Ectodermal cell (in vitro differentiated cells): ENCODE results near the gene GPR62.
A peak's percentile ranks its signal among the peaks of the same experiment; 100 is the strongest.

Experiments used
- H3K27ac ChIP-seq: 2 replicates; pipeline ENCODE4 v1.7.0; 2013; ENCODE audit warnings: mild to moderate bottlenecking, low read depth, low read length; ENCODE audit not compliant: insufficient read depth, poor library complexity, severe bottlenecking
- H3K27me3 ChIP-seq: 2 replicates; pipeline ENCODE4 v1.7.0; 2013; ENCODE audit warnings: mild to moderate bottlenecking, low read length; ENCODE audit not compliant: insufficient read depth, control insufficient read depth, poor library complexity, severe bottlenecking
- H3K36me3 ChIP-seq: one replicate; pipeline ENCODE4 v1.7.0; 2013; ENCODE audit warnings: low read length; ENCODE audit not compliant: control insufficient read depth, insufficient read depth
- H3K4me1 ChIP-seq: one replicate; pipeline ENCODE4 v1.7.0; 2013; ENCODE audit warnings: low read length; ENCODE audit not compliant: control insufficient read depth, insufficient read depth
- H3K4me3 ChIP-seq: 2 replicates; pipeline ENCODE4 v1.7.0; 2013; ENCODE audit warnings: low read depth, low read length, control low read depth; ENCODE audit not compliant: insufficient read depth
- H3K9me3 ChIP-seq: 2 replicates; pipeline ENCODE4 v1.7.0; 2013; ENCODE audit warnings: mild to moderate bottlenecking, low read length, moderate library complexity; ENCODE audit not compliant: control insufficient read depth
- WGBS, 2 experiments: methylation state at CpG; one replicate each; pipeline ENCODE4 v1.1.7; 2013; ENCODE audit warnings: missing lambda C conversion rate in 2 of 2; 5-methylcytosine and 5-hydroxymethylcytosine counted together

Gene GPR62

GRCh38 chr3:51970606-51971300, 15.6 kb downstream of the GPR62 start:
- Histone ChIP-seq H3K4me3 (no peak overlapping the region), H3K36me3 (no peaks in the 10 kb centered on the region), H3K27ac (no peak overlapping the region), H3K27me3 (peaks cover 17% of the 10 kb centered on the region), H3K4me1 (peaks cover 43% of the 10 kb centered on the region), H3K9me3 (no peaks in the 10 kb centered on the region)
- WGBS, 2 experiments, result 88 to 91% methylated on average over 6 of the region's 6 CpGs

GRCh38 chr3:51971350-51971749, 16.2 kb downstream of the GPR62 start:
- 92 to 95% methylated on average over 11 of the region's 11 CpGs for WGBS, 2 experiments
- H3K4me3 ChIP-seq, result no peak overlapping the region
- peaks cover 23% of the 10 kb centered on the region for H3K27me3 ChIP-seq
- H3K9me3 ChIP-seq, result no peaks in the 10 kb centered on the region
- H3K36me3 ChIP-seq, result no peaks in the 10 kb centered on the region
- H3K4me1 ChIP-seq, result peaks cover 42% of the 10 kb centered on the region
- H3K27ac ChIP-seq, result no peak overlapping the region

DNA sequence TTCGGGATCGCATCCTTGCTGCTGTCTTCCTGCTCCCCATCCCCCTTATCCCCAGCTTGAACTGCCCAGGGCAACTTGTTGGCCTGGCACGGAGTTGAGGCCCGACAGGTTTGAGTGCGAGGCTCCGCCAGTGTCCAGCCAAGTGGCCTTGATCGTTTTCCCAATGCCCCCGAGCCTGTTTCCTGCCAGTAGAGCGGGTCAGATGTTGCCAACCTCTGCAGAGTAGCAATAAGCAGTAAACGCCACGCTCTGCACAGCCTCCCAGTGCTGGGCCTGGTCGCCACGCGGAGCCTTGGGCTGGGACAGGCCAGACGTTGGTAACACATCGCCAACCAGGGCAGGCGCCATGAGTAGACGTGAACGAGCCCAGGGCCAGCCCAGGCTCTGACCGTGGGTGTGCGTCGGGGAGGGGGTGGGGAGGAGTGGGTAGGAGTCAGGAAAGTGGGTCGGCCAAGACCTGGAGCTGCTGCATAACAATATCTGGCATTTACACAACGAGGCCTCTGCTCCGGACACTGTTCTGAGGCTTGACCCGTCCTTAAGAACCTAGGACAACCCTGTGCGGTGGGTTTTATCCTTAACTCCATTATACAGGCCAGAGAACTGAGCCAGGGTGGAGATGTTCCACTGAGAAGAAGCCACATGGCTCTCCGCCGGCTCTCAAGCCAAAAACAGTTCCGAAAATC, 19.2 kb downstream of the GPR62 start:
- H3K4me3 ChIP-seq, result peak overlapping the region; percentile 57
- no peaks in the 10 kb centered on the region for H3K9me3 ChIP-seq
- H3K36me3 ChIP-seq, result no peaks in the 10 kb centered on the region
- 59 to 60% methylated on average over 30 of the region's 30 CpGs for WGBS, 2 experiments
- peaks cover 27% of the 10 kb centered on the region for H3K4me1 ChIP-seq
- no peak overlapping the region for H3K27ac ChIP-seq
- peaks cover 23% of the 10 kb centered on the region for H3K27me3 ChIP-seq

DNA sequence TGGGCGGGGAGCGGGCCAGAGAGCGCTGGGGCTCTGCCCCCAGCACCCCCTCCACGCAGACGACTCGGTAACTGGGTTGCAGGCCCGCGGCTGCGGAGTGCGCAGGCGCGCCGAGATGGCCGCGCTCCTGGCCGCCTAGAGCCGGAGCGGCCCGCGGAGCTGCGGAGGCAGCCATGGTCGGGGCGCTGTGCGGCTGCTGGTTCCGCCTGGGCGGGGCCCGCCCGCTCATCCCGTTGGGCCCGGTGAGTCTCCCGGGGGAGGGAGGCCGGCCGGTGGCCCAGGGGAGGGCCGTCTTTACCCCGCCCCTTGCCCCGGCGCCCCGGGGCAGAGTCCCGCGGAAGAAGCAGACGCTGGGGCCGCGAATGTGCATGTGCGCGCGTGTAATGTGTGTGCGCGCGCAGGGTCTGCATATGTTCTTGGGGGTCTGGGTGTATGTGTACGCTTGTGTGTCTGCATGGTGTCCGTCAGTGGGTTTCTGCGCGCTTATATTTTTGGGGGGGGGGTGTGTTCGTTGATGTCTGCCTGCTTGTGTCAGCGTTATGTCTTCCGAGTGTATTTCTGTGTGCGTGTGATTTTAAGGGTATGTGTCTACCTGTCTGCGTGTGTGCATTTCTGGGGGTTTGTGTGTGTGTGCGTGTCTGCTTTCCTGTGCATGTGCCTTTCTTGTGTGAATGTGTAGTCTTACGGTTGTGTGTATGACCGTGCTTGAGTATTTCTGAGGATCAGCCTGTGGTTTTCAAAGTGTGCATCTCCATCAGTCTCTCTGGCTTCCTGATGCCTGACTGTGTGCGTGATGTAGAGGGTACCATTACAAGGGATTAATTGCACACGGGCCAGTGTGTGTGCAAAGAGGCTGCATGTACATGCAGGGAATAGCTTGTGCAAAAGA, 20.0 kb downstream of the GPR62 start, which contains the start of gene ABHD14A:
Gene ABHD14A, plus strand, starts transcription at position 102 of the 889 bp plus-strand sequence. Its CDS starts 72 bp downstream, at position 174.
- Histone ChIP-seq H3K27ac (no peak within 1 kb of the TSS), H3K4me1 (peaks cover 24% of the 10 kb centered on the region), H3K27me3 (peaks cover 23% of the 10 kb centered on the region), H3K36me3 (no peaks in the 10 kb centered on the region), H3K4me3 (peak within 1 kb of the TSS; percentile 57), H3K9me3 (no peaks in the 10 kb centered on the region)
- 5 to 6% methylated on average over 63 of the region's 63 CpGs for WGBS, 2 experiments

DNA sequence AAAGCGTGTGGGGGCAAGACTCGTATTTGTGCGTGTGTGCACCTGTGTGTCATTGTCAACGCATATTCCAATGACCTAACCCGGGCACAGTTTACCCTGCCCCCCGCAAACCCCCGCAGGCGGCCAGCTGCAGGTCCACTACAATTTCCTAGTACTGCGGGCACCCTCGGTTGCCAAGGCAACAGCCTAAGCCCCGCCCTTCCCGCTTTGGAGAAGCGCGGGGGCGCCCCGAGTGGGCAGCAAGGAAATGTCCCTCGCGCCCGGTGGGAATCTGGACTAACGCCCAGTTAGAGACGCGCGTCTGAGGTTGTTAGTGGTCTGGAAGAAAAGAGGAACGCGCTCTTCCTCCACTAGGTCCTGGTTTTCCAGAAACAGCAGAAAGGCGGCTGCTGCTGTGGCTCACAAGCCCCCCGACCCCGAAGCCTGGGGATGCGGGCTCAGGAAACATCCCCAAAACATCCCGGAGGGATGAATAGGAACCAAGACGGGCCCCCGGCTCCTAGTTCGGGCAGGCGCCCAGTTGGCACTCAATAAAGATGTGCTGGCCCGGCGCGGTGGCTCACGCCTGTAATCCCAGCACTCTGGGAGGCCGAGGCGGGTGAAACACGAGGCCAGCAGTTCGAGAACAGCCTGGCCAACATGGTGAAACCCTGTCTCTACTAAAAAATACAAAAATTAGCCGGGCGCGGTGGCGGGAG, 20.8 kb downstream of the GPR62 start:
- H3K4me1 ChIP-seq, result peaks cover 20% of the 10 kb centered on the region
- H3K4me3 ChIP-seq, result peak overlapping the region; percentile 57
- no peaks in the 10 kb centered on the region for H3K36me3 ChIP-seq
- H3K27me3 ChIP-seq, result peaks cover 23% of the 10 kb centered on the region
- 49 to 50% methylated on average over 46 of the region's 46 CpGs for WGBS, 2 experiments
- no peaks in the 10 kb centered on the region for H3K9me3 ChIP-seq
- H3K27ac ChIP-seq, result no peak overlapping the region

DNA sequence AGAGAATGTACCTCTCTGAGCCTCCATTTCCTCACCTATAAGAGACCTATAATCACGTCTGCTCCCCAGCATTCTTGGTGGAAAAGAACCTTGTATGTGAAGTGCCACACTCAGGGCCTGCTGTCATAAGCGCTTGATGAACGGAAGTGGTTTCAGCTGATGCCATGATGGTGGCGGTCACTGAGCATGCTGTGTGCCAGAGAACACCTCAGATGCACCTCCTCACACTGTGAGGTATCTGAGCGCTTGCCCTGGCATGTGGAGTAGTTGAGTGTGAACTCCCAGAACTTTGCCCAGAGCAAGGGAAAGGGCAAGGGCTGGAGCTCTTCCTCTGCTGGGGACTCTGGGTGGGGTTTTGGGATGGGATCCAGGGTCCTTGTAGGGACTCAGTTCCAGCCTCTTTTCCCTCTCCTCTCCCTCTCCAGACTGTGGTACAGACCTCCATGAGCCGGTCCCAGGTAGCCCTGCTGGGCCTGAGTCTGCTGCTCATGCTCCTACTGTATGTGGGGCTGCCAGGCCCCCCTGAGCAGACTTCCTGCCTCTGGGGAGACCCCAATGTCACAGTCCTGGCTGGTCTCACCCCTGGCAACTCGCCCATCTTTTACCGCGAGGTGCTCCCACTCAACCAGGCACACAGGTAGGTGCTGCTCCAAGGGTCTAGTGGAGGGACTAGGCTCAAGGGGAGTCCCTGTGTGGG, 22.4 kb downstream of the GPR62 start:
- H3K4me3 ChIP-seq, result no peak overlapping the region

GRCh38 chr3:51978143-51978502, 22.9 kb downstream of the GPR62 start:
- H3K36me3 ChIP-seq, result no peaks in the 10 kb centered on the region
- H3K27ac ChIP-seq, result no peak overlapping the region
- H3K4me1 ChIP-seq, result peaks cover 26% of the 10 kb centered on the region
- no peak overlapping the region for H3K4me3 ChIP-seq
- no peaks in the 10 kb centered on the region for H3K9me3 ChIP-seq
- 78 to 84% methylated on average over 4 of the region's 4 CpGs for WGBS, 2 experiments
- peaks cover 23% of the 10 kb centered on the region for H3K27me3 ChIP-seq

More for the DNA sequence above, 22.4 kb downstream of the GPR62 start:
- H3K9me3 ChIP-seq, result no peaks in the 10 kb centered on the region
- H3K4me1 ChIP-seq, result peaks cover 24% of the 10 kb centered on the region
- peaks cover 23% of the 10 kb centered on the region for H3K27me3 ChIP-seq
- 92 to 94% methylated on average over 9 of the region's 9 CpGs for WGBS, 2 experiments
- H3K36me3 ChIP-seq, result no peaks in the 10 kb centered on the region
- no peak overlapping the region for H3K27ac ChIP-seq

- Histone ChIP-seq H3K36me3 (no peaks in the 10 kb centered on the region), H3K27me3 (peaks cover 10% of the 10 kb centered on the region), H3K4me1 (peaks cover 25% of the 10 kb centered on the region), H3K9me3 (no peaks in the 10 kb centered on the region), H3K4me3 (no peak overlapping the region), H3K27ac (no peak overlapping the region)
- 95 to 96% methylated on average over 10 of the region's 10 CpGs for WGBS, 2 experiments
These were observed 25.1 kb downstream of the GPR62 start for GRCh38 chr3:51980253-51980652.

DNA sequence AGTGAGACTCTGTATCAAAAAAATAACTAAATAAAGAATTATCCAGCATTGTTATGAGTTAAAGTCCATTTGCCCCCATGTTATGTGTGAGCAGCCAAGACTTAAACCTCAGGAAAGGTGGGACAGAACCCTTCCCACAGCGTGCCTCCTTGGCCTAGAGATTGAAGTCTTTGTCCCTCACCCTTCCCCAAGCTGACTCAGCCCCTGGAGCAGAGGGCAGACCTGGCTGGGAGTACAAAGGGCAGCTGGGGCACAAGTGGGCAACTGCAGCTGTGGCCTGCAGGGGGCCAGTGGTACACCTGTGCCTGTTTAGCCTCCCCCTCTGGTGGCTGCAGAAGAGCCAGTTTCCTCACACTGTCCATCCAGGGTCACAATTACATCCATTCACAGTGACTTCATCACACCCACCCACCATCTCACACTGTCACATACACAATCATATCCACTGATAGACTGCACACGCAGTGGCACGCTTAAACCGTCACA, 27.2 kb downstream of the GPR62 start:
- peak overlapping the region; percentile 78 for H3K27ac ChIP-seq
- H3K27me3 ChIP-seq, result no peaks in the 10 kb centered on the region
- H3K4me1 ChIP-seq, result peaks cover 15% of the 10 kb centered on the region
- no peaks in the 10 kb centered on the region for H3K9me3 ChIP-seq
- WGBS, 2 experiments, result 10 to 15% methylated on average over 4 of the region's 4 CpGs
- peak overlapping the region; percentile 37 for H3K4me3 ChIP-seq
- H3K36me3 ChIP-seq, result no peaks in the 10 kb centered on the region
